Mesendoderm (in vitro differentiated cells): ENCODE measurements around the gene CPNE5.

Experiments
- DNase-seq: peaks from one replicate; pipeline ENCODE4 v3.0.0; 2013
- H2AK5ac ChIP-seq: 2 replicates; pipeline ENCODE4 v1.6.1; 2013; ENCODE audit warnings: low read length, inconsistent platforms
- H2BK120ac ChIP-seq: 2 replicates; pipeline ENCODE4 v1.6.1; 2013; ENCODE audit warnings: low read depth, mild to moderate bottlenecking, low read length, moderate library complexity, mixed read lengths
- H2BK15ac ChIP-seq: replicated peaks from 2 replicates; pipeline ENCODE4 v1.6.1; 2013; ENCODE audit warnings: low read depth, mild to moderate bottlenecking, moderate library complexity
- H2BK5ac ChIP-seq: 2 replicates; pipeline ENCODE4 v1.6.1; 2013; ENCODE audit warnings: low read length, inconsistent platforms
- H3K18ac ChIP-seq: 2 replicates; pipeline ENCODE4 v1.6.1; 2013; ENCODE audit warnings: mild to moderate bottlenecking, low read length, mixed read lengths
- H3K23ac ChIP-seq: one replicate; pipeline ENCODE4 v1.6.1; 2013; ENCODE audit warnings: low read length
- H3K27ac ChIP-seq: 2 replicates; pipeline ENCODE4 v1.5.1; 2013; ENCODE audit warnings: low read depth, mild to moderate bottlenecking, inconsistent platforms, low read length, moderate library complexity
- H3K27me3 ChIP-seq: 2 replicates; pipeline ENCODE4 v1.6.1; 2013; ENCODE audit warnings: low read length, control low read depth, mild to moderate bottlenecking, inconsistent platforms; ENCODE audit not compliant: insufficient read depth, poor library complexity
- H3K36me3 ChIP-seq: 2 replicates; pipeline ENCODE4 v1.6.1; 2013; ENCODE audit warnings: low read length, inconsistent platforms; ENCODE audit not compliant: control insufficient read depth, insufficient read depth
- H3K4ac ChIP-seq: one replicate; pipeline ENCODE4 v1.6.1; 2013; ENCODE audit warnings: low read depth, mild to moderate bottlenecking, low read length, moderate library complexity
- H3K4me1 ChIP-seq: 2 replicates; pipeline ENCODE4 v1.6.1; 2013; ENCODE audit warnings: low read depth, low read length, inconsistent platforms; ENCODE audit not compliant: control insufficient read depth
- H3K4me2 ChIP-seq: 2 replicates; pipeline ENCODE4 v1.6.1; 2013; ENCODE audit warnings: low read length
- H3K4me3 ChIP-seq: 2 replicates; pipeline ENCODE4 v1.5.1; 2013; ENCODE audit warnings: mild to moderate bottlenecking, low read length
- H3K56ac ChIP-seq: one replicate; pipeline ENCODE4 v1.6.1; 2013; ENCODE audit warnings: low read length
- H3K79me1 ChIP-seq: 2 replicates; pipeline ENCODE4 v1.6.1; 2013; ENCODE audit warnings: low read length, inconsistent platforms
- H3K79me2 ChIP-seq: 2 replicates; pipeline ENCODE4 v1.6.1; 2013; ENCODE audit warnings: mild to moderate bottlenecking, low read length; ENCODE audit not compliant: control insufficient read depth, insufficient read depth
- H3K9ac ChIP-seq: 2 replicates; pipeline ENCODE4 v1.6.1; 2013; ENCODE audit warnings: low read length, inconsistent platforms
- H4K5ac ChIP-seq: one replicate; pipeline ENCODE4 v1.6.1; 2013; ENCODE audit warnings: low read length
- H4K8ac ChIP-seq: one replicate; pipeline ENCODE4 v1.6.1; 2013; ENCODE audit warnings: low read depth, mild to moderate bottlenecking, control low read depth, low read length, moderate library complexity
- WGBS: extraction: QIAGEN DNeasy Blood & Tissue Kit; methylation state at CpG from one replicate; pipeline ENCODE4 v1.1.7; 2013; ENCODE audit warnings: low lambda C conversion rate, missing lambda C conversion rate; ENCODE audit not compliant: insufficient coverage; ENCODE audit errors: extremely low coverage; 5-methylcytosine and 5-hydroxymethylcytosine counted together

Gene CPNE5

DNA sequence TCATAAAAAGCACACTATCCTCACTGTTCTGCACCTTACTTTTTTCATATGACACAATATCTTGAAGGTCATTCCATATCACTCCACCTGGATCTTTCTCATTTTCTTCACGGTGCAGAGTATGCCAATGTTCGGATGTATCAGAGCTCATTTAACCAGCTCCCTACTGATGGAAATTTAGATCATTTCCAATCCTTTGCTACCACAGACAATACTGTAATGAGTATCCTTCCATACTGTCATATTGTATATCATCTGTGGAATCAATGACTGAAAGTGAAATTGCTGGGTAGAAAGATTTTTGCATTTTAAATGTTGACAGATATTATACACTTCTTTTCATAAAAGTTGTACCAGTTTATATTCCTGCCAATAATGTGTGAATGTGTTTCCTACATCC, 143.8 kb downstream of the CPNE5 start:
- Histone ChIP-seq H3K4me1 (no peaks in the 10 kb centered on the region), H3K27me3 (no peaks in the 10 kb centered on the region), H3K18ac (no peak overlapping the region), H2BK120ac (no peak overlapping the region), H3K9ac (no peak overlapping the region), H4K5ac (no peak overlapping the region), H4K8ac (no peak overlapping the region), H3K4ac (no peak overlapping the region), H2BK5ac (no peak overlapping the region), H3K23ac (no peak overlapping the region), H3K4me2 (no peak overlapping the region), H3K79me1 (no peaks in the 10 kb centered on the region), H3K36me3 (no peaks in the 10 kb centered on the region), H2BK15ac (no peak overlapping the region), H3K4me3 (no peak overlapping the region), H2AK5ac (no peak overlapping the region), H3K79me2 (no peaks in the 10 kb centered on the region), H3K56ac (no peak overlapping the region), H3K27ac (no peak overlapping the region)
- no peak for DNase-seq
- WGBS = no CpG with 5 or more reads among the region's 2 CpGs

DNA sequence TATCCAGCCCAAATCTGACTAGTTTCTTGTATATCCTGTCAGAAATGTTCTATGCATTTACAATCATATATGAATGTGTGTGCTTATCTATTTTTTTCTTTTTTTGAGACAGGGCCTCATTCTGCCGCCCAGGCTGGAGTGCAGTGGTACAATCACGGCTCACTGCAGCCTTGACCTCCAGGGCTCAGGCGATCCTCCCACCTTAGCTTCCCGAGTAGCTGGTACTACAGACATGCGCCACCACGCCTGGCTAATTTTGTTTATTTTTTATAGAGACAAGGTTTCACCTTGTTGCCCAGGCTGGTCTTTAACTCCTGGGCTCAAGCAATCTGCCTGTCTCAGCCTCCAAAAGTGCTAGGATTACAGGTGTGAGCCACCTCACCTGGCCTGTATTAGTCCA, 144.6 kb downstream of the CPNE5 start:
- Histone ChIP-seq H3K27ac (no peak overlapping the region), H3K18ac (no peak overlapping the region), H3K4ac (no peak overlapping the region), H2BK5ac (no peak overlapping the region), H4K8ac (no peak overlapping the region), H3K23ac (no peak overlapping the region), H2BK120ac (no peak overlapping the region), H3K79me1 (no peaks in the 10 kb centered on the region), H3K4me1 (no peaks in the 10 kb centered on the region), H4K5ac (no peak overlapping the region), H3K27me3 (no peaks in the 10 kb centered on the region), H2AK5ac (no peak overlapping the region), H3K4me2 (no peak overlapping the region), H3K79me2 (no peaks in the 10 kb centered on the region), H3K4me3 (no peak overlapping the region), H2BK15ac (no peak overlapping the region), H3K56ac (no peak overlapping the region), H3K36me3 (no peaks in the 10 kb centered on the region), H3K9ac (no peak overlapping the region)
- no CpG with 5 or more reads among the region's 6 CpGs for WGBS
- DNase-seq = no peak

DNA sequence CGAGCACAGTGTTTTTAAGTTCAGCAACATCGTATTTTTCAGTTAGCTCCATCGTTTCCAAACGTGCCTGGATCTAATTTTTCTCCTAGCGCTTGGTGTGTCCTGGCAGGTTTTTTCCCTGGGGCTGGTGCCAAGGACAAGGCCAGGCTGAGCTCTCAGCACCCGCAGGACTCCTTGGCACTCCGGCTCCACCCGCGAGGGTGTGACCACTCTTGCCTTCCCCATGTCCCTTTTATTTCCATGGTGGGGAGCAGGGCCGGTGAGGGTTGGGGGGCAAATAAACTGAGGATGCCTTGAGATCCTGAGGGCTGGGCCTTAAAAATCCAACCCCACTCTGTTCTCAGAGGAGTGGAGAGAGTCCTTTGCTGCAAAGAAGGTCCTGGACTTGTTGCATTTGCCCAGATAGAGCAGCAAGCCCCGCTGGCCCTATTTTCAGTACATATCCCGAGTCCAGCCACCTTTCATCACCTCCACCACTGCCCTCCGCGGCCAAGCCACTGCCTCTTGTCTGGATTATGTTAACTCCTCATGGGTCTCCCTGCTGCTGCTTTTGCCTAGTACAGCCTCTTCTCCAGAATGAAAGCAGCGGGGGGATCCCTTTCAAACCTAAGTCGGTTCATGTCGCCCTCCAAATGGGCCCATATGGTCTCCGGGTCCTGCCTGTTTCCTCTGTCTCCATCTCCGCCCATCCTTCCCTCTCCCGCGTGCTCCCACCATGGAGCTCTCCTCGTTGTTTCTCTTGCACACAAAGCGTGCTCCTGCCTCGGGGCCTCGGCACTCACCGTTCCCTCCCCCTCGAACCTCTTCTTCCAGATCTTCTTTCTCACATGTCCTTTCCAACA, 146.2 kb downstream of the CPNE5 start:
- no peaks in the 10 kb centered on the region for H3K4me1 ChIP-seq
- H3K9ac ChIP-seq = no peak overlapping the region
- no peak overlapping the region for H3K23ac ChIP-seq
- no peaks in the 10 kb centered on the region for H3K79me1 ChIP-seq
- no peak overlapping the region for H3K27ac ChIP-seq
- H3K4me3 ChIP-seq = no peak overlapping the region
- no peak overlapping the region for H3K4me2 ChIP-seq
- H3K56ac ChIP-seq = no peak overlapping the region
- no peak overlapping the region for H2BK120ac ChIP-seq
- H3K79me2 ChIP-seq = no peaks in the 10 kb centered on the region
- no peak overlapping the region for H3K4ac ChIP-seq
- H3K18ac ChIP-seq = no peak overlapping the region
- no peak overlapping the region for H2BK15ac ChIP-seq
- no peaks in the 10 kb centered on the region for H3K36me3 ChIP-seq
- DNase-seq = no peak
- H4K5ac ChIP-seq = no peak overlapping the region
- H3K27me3 ChIP-seq = no peaks in the 10 kb centered on the region
- no CpG with 5 or more reads among the region's 27 CpGs for WGBS
- no peak overlapping the region for H4K8ac ChIP-seq
- H2AK5ac ChIP-seq = no peak overlapping the region
- no peak overlapping the region for H2BK5ac ChIP-seq

DNA sequence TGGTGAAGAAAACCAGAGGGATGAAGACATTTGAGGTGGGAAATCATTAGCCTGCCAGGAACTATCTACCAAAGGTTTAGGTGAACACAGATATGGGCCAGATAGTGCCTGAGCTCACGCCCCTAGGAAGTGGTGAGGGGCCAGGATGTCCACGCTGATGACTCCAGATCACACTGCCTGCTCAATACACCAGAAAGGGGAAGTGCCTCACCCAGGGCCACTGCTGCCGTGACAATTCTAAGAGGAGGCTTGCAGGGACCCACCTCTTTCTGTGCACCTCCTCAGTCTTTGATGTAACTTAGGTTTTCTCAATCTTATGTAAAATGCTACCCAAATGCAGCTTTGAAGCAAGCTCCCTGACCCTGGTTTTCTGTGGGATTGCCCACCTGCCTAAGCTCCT, 147.0 kb downstream of the CPNE5 start:
- Histone ChIP-seq H3K27me3 (no peaks in the 10 kb centered on the region), H2BK5ac (no peak overlapping the region), H3K36me3 (no peaks in the 10 kb centered on the region), H3K4ac (no peak overlapping the region), H3K27ac (no peak overlapping the region), H2BK15ac (no peak overlapping the region), H3K4me1 (no peaks in the 10 kb centered on the region), H3K4me2 (no peak overlapping the region), H2BK120ac (no peak overlapping the region), H3K4me3 (no peak overlapping the region), H3K56ac (no peak overlapping the region), H3K79me2 (no peaks in the 10 kb centered on the region), H3K23ac (no peak overlapping the region), H4K8ac (no peak overlapping the region), H3K79me1 (no peaks in the 10 kb centered on the region), H3K9ac (no peak overlapping the region), H3K18ac (no peak overlapping the region), H4K5ac (no peak overlapping the region), H2AK5ac (no peak overlapping the region)
- no peak for DNase-seq
- no CpG with 5 or more reads among the region's 3 CpGs for WGBS

DNA sequence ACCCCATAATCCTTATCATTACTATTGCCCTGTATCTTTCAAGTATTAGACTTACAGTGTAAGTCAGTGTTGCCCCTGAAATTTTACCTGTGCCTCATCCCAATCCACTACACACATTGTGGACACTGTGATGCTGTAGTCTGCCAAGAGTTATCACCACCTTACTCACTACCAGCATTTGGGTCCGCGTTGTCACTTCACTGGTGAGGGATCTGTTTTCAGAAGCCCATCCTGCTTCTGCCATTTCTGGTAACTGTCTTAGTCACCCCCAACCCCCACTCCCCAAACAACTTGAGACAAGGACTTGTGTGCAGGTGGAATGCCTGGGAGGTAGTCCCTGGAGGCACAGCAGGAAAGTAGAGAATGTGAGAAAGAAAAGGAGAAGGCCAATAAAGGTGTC, 147.6 kb downstream of the CPNE5 start:
- Histone ChIP-seq H2BK120ac (no peak overlapping the region), H4K5ac (no peak overlapping the region), H2BK5ac (no peak overlapping the region), H3K9ac (no peak overlapping the region), H3K56ac (no peak overlapping the region), H4K8ac (no peak overlapping the region), H3K27me3 (no peaks in the 10 kb centered on the region), H2BK15ac (no peak overlapping the region), H3K79me2 (no peaks in the 10 kb centered on the region), H3K36me3 (no peaks in the 10 kb centered on the region), H3K79me1 (no peaks in the 10 kb centered on the region), H3K4me3 (no peak overlapping the region), H3K27ac (no peak overlapping the region), H3K4me2 (no peak overlapping the region), H3K4ac (no peak overlapping the region), H3K4me1 (no peaks in the 10 kb centered on the region), H2AK5ac (no peak overlapping the region), H3K23ac (no peak overlapping the region), H3K18ac (no peak overlapping the region)
- DNase-seq = no peak
- WGBS = no CpG with 5 or more reads among the region's 2 CpGs

DNA sequence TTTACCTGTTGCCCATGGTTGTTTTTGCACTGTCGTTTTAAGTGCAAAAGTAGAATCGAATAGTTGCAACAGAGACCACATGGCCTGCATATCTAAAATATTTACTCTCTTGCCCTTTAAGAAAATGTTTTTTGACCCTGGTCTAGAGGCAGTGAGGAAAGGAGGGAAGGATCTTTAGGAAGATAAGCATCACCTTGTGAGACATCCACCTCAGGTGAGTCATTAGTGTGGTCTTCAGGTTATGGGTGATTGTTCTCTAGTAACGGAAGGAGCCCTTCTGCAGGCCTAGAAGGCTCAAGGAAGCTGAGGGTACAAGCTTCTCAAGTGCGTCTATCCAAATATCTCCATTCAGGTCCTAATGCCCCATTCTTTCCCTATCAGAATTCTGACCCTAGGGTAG, 148.2 kb downstream of the CPNE5 start:
- Histone ChIP-seq H4K8ac (no peak overlapping the region), H2BK120ac (no peak overlapping the region), H2BK15ac (no peak overlapping the region), H3K4ac (no peak overlapping the region), H4K5ac (no peak overlapping the region), H2AK5ac (no peak overlapping the region), H3K18ac (no peak overlapping the region), H3K56ac (no peak overlapping the region), H3K9ac (no peak overlapping the region), H3K79me2 (no peaks in the 10 kb centered on the region), H3K79me1 (no peaks in the 10 kb centered on the region), H3K4me2 (no peak overlapping the region), H3K36me3 (no peaks in the 10 kb centered on the region), H3K27ac (no peak overlapping the region), H3K23ac (no peak overlapping the region), H3K27me3 (no peaks in the 10 kb centered on the region), H2BK5ac (no peak overlapping the region), H3K4me3 (no peak overlapping the region), H3K4me1 (no peaks in the 10 kb centered on the region)
- WGBS = no CpG with 5 or more reads among the region's 4 CpGs
- no peak for DNase-seq
